GM19023 (cell line): ENCODE measurements around the gene CXorf65.

Experiments
- ATAC-seq: cut with Tn5 transposase; IDR thresholded peaks from one replicate; pipeline ENCODE4 v1.9.1; 2021; ENCODE audit warnings: mild to moderate bottlenecking, moderate library complexity; ENCODE audit not compliant: unreplicated experiment

CXorf65 gene

GRCh38 chrX:71107762-71108360 lies 1.3 kb upstream of the CXorf65 start:
- ATAC-seq: no peak

DNA sequence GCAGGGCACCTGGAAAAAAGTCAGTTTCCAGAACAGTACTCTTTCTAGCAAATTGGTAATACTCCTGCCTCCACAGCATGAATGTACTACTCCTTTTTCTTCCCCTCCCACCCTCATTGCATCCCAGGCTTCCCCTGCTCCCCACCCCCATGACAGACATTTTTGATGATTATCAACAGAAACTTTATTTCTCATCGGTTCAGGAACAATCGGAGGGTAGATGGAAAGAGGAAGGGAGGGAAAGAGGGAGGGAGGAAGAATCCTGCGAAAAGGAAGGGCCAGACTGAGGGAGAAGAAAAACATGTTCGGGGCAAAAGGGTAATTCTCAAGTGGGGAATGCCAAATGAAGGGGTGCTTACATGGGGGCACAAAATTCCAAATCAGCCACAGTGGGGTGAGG lies 705 bp upstream of the CXorf65 start:
- ATAC-seq: no peak

GRCh38 chrX:71105628-71106027 lies 912 bp downstream of the CXorf65 start:
- no peak for ATAC-seq

- ATAC-seq: no peak
These were observed 3.2 kb downstream of the CXorf65 start for GRCh38 chrX:71103110-71103983.

DNA sequence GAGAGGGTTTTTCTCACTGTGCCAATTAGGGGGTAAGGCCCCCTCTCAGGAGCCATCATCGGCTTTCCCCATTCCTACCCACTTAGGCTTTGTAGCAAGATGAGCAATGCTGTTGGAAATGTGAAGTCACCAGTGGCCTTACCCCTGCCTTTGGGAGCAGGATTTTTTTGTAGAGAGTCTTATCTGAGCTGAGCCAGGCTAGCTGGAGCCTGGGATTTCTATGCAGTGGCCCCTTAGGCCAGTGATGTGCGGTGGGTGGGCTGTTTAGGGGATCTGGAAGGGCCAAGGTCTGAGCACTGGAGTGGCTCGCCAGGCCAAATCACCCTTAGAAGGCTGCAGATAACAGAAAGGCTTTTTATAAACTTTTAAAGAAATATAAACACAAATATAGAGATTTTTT lies 4.2 kb downstream of the CXorf65 start:
- no peak for ATAC-seq

DNA sequence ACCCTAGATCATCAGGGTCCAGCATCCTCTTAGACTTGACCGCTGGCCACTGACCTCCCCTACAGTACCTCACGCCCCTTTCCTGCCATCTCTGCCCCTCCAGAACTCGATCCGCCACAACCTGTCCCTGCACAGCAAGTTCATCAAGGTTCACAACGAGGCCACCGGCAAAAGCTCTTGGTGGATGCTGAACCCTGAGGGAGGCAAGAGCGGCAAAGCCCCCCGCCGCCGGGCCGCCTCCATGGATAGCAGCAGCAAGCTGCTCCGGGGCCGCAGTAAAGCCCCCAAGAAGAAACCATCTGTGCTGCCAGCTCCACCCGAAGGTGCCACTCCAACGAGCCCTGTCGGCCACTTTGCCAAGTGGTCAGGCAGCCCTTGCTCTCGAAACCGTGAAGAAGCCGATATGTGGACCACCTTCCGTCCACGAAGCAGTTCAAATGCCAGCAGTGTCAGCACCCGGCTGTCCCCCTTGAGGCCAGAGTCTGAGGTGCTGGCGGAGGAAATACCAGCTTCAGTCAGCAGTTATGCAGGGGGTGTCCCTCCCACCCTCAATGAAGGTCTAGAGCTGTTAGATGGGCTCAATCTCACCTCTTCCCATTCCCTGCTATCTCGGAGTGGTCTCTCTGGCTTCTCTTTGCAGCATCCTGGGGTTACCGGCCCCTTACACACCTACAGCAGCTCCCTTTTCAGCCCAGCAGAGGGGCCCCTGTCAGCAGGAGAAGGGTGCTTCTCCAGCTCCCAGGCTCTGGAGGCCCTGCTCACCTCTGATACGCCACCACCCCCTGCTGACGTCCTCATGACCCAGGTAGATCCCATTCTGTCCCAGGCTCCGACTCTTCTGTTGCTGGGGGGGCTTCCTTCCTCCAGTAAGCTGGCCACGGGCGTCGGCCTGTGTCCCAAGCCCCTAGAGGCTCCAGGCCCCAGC lies 5.7 kb downstream of the CXorf65 start:
- no peak for ATAC-seq

DNA sequence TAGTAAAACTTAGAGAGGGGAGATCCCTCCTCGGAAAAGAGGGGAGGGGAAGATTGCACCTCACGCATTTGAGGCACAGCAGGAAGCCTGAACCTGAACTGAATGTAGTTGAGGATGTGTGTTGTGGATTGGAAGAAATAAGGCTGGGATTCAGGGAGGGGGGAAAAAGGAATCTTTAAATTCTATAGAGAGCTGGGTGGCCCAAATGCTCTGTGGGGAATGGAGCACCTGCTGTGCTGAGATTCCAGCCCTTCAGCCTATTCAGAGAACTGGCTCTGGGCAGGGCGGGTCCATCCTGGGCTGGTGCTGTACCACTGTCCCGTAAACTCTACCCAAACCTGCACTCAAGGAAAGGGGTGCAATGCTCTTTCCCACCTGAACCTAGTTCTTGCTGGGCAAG lies 6.8 kb downstream of the CXorf65 start:
- ATAC-seq: no peak

DNA sequence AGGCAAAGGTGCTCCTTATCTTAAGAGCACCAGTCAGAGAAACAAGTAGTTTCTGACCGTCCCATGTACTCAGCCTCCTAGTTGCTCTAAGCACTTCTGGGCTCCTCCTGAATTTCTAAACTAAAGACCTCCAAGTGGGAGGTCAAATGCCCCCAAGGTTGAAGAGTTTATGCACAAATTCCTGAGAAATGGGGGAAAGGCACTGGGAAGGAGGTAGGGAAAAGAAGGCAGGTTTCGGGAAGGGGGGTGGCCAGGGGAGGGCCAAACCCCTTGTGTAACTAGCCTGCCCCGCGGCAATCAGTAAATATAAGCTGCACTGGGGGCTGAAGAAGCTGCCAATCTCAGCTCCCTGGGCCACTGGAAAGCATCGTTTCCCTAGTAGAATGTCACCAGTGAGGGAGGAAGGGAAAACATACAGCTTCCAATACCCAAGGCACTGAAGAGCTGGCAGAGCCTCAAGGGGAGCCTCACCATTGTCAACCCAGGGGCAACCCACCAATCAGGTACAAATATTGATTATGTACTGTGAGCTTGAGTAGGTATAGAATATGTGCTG lies 7.5 kb downstream of the CXorf65 start:
- no peak for ATAC-seq

GRCh38 chrX:71098302-71098701 lies 8.2 kb downstream of the CXorf65 start:
- ATAC-seq: no peak

- ATAC-seq: no peak
These were observed 9.8 kb downstream of the CXorf65 start for GRCh38 chrX:71096760-71097032.

DNA sequence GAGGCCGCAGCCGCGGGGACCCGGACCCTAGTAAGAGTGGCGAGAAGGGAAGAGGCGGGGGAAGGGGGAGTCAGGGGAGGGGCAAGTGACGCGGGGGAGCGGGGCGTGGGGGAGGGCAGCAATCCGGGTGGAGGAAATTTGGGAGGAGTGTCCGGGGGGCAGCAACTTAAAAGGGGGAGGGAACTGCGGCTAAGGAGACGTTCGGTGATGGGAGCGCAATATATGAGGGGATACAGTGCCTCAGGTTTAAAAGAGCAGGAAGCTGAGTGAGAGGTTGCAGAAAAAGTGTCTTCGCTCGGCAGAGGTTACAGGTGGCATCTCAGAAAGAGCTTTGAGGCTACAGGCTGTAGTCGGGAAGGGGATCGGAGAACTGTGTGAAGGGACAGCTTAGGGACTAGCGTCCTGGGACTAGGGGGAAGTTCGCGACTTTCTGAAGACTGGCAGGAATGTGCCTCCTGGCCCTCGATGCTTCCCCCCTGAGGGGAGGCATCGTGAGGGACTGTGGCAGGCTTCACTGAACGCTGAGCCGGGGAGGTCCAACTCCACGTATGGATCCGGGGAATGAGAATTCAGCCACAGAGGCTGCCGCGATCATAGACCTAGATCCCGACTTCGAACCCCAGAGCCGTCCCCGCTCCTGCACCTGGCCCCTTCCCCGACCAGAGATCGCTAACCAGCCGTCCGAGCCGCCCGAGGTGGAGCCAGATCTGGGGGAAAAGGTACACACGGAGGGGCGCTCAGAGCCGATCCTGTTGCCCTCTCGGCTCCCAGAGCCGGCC lies 10.4 kb downstream of the CXorf65 start:
- ATAC-seq: peak; percentile 30

GRCh38 chrX:71095555-71095980 lies 11.0 kb downstream of the CXorf65 start, which contains the start of gene FOXO4:
Gene FOXO4 (plus strand): TSS chrX:71095851. CDS start chrX:71096529, 678 bp downstream.
- peak; percentile 87 for ATAC-seq

DNA sequence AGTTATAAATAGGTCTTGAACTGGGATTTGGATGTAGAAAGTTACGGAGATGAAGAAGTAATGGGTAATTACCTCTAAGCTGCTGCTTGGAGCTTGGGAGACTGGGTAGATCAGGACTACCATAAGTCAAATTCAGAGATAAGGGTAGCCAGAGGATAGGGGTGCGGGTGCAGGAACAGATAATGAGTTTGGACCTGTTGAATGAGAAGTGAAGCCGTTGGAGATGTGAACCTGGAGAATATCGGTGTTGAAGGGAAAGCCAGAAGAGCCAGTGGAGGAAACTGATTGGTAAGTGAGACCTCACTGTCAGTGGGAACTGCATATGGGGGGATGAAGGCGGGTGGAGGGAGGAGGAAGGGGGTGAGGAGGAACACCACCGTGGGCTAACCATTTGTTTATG lies 11.5 kb downstream of the CXorf65 start:
- ATAC-seq: no peak

DNA sequence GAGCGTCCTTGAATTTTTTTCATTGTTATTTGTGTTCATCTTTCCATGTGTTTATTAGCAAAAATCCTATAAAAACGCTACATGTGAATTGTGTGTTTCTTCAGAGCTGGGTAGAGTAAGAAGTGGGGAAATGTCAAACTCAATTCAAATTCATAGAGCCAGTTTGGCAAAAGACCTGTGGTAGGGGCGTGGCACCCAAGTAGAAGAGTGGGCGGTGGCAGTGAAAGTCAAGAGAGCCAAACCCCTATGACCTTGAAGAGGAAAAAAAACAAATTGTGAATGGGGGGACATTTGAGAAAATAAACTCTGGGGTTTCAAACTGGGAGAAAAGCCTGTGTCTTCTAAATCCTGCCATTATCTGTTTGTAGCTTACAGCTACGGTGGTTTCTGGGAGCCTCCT lies 15.3 kb downstream of the CXorf65 start:
- no peak for ATAC-seq

DNA sequence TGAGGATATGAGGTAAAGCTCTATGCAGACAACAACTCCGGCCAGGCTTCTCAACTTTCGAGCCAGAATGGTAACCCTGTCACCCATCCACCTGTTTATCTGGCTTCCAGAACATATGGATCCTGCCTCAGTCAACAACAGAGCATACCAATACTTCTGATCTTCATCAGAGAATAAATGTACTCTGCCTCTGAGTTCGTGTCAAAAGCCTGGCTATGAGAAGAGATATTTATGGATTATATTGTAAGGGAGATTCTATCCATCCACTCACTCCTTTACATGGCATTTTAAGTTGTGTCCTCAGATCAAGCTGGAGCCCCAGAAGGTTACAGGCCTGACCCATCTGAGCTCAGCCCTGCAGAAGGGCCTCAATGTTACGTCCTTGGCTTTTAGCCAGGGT lies 20.6 kb downstream of the CXorf65 start:
- ATAC-seq: no peak

GRCh38 chrX:71082822-71083221 lies 23.7 kb downstream of the CXorf65 start:
- no peak for ATAC-seq

GRCh38 chrX:71082124-71082647 lies 24.4 kb downstream of the CXorf65 start:
- no peak for ATAC-seq

DNA sequence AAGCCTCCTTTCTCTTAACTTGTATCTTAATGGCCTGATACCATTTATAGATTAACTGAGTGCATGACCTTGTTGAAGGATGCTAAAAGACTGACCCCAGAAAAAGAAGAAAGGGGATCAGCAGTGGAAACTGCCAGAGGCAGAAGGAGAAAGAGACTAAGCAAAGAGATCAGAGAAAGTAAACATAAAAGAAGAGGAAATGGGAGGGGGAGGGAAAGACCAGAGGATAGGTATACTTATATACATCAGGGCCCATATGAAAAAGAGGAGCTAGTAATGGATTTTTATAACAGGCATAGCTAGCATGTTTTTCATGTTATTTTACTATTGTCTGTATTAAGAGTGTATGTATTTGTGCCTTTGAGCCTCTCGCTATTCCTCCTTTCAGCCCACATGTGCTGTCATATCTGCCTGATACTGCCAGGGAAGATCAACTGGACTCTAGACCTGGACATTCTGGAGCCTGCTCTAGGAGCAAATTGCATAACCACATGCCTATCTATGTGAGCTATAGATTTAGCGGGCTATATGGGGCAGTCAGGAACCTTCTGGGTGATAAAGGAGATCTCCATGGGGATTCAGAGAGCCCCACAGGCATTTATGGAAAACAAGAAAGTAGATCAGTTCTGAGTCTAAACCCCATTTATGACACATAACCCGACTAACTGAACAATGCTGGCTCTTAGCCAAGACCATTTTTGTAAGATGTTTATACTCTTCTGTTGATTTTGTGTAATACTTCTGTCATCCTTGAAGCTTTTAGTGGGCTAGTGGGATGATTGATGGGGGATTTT lies 25.0 kb downstream of the CXorf65 start:
- no peak for ATAC-seq

DNA sequence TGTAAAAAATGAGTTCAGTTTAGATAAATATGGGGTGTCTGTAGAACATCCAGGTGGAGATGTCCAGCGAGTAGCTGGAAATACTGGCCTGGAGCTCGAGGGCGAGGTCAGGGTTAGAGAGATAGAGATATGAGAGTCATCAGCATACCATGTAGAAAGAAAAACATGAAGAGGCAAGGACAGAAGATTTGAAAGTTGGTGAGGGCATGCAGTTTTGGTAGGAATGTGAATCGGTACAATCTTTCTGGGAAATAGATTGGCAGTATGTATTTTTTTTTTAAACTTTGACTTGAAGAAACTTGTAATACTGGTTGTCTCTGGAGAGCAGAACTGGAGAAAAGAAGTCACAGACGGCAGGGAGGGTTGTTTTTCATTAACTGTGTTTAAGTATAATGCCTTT lies 36.0 kb downstream of the CXorf65 start:
- ATAC-seq: no peak
